HG03439 (cell line): ENCODE measurements around the gene CIB4.

Experiments
- ATAC-seq: cut with Tn5 transposase; IDR thresholded peaks from one replicate; pipeline ENCODE4 v1.9.1; 2021; ENCODE audit warnings: mild to moderate bottlenecking, moderate library complexity; ENCODE audit not compliant: unreplicated experiment

The CIB4 gene

GRCh38 chr2:26640781-26641564 is at the start of gene CIB4:
Gene CIB4, minus strand, starts transcription at chr2:26641366. Its CDS starts 52 bp downstream, at chr2:26641314.
- no peak for ATAC-seq

- no peak for ATAC-seq
Measured at GRCh38 chr2:26687801-26688200, 46.6 kb upstream of the CIB4 start.

GRCh38 chr2:26687328-26687727 is 46.2 kb upstream of the CIB4 start:
- no peak for ATAC-seq

DNA sequence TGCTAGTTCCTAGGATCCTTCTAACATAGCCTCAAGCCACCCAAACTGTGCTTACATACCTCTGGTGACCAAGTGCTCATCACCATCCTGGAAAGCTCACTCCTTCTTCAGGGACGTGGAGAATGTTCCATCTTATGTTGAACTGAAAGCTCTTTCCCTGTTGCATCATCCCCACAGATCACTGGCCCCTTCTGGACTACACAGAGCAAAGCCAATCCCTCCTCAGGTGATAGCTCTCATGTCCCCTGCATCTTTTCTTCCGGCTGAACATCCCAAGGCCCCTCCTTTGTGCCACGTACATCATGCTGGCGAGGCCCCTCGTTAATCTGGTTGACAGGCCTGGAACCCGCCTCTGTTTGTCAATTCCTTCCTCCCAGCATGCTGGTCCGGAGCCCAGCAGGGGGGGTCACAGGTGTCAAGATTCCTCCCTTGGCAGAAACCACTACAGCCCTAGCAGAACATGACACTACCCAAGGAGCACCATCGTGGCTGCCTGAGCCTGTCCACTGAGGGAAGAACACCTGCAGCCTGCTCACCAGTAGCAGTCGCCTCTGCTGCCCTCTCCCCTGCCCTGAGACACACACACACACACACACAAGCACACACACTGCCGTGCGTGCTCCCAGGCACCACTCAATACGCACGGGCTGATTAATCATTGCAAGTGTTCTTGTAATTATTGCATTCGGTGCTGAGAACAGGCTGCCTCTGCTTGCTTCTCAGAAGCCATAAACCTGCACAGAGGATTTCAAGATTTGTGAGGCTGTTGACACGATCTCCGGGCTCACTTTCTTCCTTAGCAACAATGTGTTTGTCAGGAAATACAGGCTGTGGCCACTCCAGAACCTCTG is 45.0 kb upstream of the CIB4 start:
- ATAC-seq, result no peak

- ATAC-seq, result no peak
Measured at GRCh38 chr2:26685341-26685740, 44.2 kb upstream of the CIB4 start.

- no peak for ATAC-seq
Measured at GRCh38 chr2:26683583-26683982, 42.4 kb upstream of the CIB4 start.

DNA sequence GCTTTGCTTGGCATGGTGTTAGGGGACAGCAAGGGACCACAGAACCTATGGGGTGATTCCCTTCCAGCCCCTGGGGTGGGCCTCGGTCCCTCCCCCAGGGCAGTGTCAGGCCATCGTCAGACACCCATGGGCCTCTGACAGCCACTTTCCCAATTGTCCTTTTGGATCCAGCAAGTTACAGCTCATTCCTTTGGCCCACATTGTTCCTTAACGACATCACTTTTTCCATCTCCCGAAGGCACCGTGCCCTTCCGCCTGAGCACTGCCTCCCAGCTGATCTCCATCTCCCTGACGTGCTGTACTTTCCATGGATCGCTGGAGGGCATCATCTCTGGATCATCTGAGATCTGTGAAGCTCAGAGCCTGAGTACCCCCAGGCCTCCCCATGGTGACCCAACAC is 41.0 kb upstream of the CIB4 start:
- no peak for ATAC-seq

GRCh38 chr2:26681656-26682055 is 40.5 kb upstream of the CIB4 start:
- no peak for ATAC-seq

GRCh38 chr2:26679867-26680266 is 38.7 kb upstream of the CIB4 start:
- no peak for ATAC-seq

- no peak for ATAC-seq
Measured at GRCh38 chr2:26678035-26678434, 36.9 kb upstream of the CIB4 start.

GRCh38 chr2:26675651-26676255 is 34.6 kb upstream of the CIB4 start:
- ATAC-seq, result no peak

DNA sequence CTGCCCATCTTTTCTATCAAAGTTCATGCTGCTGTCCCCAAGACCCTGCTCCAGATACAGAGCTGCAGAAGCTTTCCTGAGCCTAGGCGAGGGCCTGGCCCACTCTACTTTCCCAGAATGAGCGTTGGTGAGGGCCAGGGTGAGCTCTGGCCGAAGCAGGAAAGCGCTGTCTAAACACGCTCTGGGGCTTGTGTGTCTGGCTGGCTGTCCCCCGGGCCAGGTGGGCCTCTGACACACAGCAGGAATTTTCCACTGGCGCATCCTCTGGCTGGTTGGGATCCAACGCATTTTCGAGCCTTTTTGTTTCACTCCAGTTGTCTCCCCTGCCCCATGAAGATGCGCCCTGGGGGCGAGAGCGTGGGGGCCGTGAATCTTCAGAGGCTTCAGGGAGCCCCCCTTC is 33.6 kb upstream of the CIB4 start:
- ATAC-seq, result no peak

DNA sequence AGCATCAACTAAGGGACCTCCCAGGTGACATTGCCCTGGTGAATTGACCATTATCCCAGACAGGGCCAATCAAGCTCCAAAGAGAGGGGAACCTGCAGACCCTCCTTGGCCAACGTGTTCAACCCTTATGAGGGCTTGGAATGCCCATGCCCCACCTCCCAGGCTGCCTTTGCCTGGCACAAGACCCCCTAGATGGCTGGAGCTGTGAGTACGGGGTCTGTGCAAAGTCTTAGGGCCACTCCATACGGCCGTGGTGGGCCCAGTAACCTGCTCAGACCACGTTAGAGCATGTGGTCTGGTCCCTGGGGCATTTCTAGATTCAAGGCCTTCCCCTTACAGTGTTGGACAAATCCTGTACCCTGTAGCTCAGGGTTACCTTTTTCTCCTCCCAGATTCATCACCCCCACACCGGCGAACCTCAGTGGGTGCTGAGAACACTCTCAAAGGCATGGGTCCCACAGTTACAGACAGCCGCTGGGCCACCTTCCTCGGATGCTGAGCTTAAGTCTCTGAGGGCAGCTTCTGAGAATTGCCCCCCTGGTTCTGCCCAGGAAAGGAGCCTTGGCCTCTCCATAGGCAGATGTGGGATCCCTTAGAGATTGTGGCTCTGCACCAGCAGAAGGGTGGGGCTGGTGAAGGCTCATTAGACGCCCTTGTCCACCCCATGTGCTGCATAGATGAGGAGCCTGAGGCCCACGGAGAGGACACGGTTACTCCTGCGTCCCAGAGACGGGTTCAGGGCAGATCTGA is 33.0 kb upstream of the CIB4 start:
- ATAC-seq, result no peak

- ATAC-seq, result no peak
Measured at GRCh38 chr2:26672818-26673393, 31.7 kb upstream of the CIB4 start.

- no peak for ATAC-seq
Measured at GRCh38 chr2:26672112-26672817, 31.1 kb upstream of the CIB4 start.

- no peak for ATAC-seq
Measured at GRCh38 chr2:26671691-26672090, 30.5 kb upstream of the CIB4 start.

DNA sequence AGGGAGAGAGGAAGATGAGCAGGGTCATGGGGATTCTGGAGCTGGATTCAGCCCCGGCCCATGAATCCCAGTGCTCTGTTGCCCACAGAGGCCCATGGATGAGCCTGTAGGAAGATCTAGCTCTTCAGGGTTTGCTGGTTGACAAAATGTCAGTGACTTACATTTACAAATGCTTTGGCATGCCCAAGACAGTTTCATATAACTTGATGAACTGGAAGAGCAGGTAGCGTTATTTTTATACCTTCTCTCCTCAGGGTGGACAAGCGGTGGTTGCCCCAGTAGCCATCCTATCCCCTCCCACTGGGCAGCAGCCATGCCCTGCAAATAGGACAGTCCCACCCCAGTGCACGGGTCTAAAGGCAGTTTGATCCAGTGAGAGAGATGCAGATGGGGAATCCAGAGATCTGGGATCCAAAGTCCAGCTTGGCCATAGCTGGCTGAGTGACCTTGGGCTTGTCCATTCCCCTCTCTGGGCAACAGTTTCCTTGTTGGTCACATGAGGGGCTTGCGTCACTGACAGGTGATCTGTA is 29.8 kb upstream of the CIB4 start:
- no peak for ATAC-seq

- no peak for ATAC-seq
Measured at GRCh38 chr2:26670171-26670570, 29.0 kb upstream of the CIB4 start.

GRCh38 chr2:26668856-26669750 is 27.9 kb upstream of the CIB4 start:
- no peak for ATAC-seq
